Thyroid gland (tissue), 4 donors: ENCODE data around the gene CMSS1.

ENCODE experiments used
- POLR2A ChIP-seq, 2 donors: fragments of 450-650 bp; IDR thresholded peaks; one replicate each; pipeline ENCODE4 v1.6.1; 2017; ENCODE audit warnings: antibody characterized with exemption in 2 of 2, mild to moderate bottlenecking in 2 of 2, moderate library complexity in 1 of 2
- TF ChIP-seq, protein P1 (sequence below), 6 experiments: fragments of 200-600 bp in 3 of 6; fragments of 450-650 bp in 3 of 6; sonication (generic) in 3 of 6; IDR thresholded peaks; one replicate each; pipeline ENCODE4 v1.5.1; 2016 to 2019; ENCODE audit warnings: antibody characterized with exemption in 6 of 6, mild to moderate bottlenecking in 2 of 6, inconsistent platforms in 1 of 6, moderate library complexity in 1 of 6

DNA sequence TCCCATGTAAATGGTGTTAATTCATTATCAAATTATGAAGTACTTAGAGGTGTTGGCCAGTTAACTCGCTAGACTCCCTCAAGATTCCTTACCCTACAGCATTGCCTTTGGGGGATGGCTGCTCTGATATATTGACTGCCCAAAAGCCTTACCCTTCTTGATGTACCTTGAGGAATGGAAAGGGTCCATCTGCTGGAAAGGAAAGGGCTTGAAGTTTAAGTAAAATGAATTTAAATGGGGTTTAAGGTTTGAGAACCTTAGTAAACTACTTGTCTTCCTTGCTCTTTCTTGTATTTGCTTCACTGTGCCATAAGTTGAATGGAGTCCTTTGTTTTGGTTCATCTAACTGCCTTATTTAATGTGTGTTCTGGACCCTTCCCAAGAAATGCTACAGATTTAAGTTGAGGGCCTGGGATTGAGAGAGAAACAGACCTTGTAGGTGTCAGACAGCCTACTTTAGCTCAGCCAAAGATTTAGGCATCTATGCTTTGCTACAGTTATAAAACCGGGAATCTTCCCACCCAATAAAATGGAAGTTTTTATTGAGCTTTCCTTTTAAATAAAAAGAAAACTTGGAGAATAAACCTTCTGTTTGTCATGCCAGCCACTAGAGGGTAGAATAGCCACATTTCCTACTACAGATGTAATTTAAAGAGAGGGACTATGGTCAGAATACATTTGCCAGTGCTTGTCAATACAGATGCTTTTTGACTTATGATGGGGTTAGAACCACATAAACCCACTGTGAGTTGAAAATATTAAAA, 25.3 kb downstream of the CMSS1 start:
- TF ChIP-seq, protein P1, sequence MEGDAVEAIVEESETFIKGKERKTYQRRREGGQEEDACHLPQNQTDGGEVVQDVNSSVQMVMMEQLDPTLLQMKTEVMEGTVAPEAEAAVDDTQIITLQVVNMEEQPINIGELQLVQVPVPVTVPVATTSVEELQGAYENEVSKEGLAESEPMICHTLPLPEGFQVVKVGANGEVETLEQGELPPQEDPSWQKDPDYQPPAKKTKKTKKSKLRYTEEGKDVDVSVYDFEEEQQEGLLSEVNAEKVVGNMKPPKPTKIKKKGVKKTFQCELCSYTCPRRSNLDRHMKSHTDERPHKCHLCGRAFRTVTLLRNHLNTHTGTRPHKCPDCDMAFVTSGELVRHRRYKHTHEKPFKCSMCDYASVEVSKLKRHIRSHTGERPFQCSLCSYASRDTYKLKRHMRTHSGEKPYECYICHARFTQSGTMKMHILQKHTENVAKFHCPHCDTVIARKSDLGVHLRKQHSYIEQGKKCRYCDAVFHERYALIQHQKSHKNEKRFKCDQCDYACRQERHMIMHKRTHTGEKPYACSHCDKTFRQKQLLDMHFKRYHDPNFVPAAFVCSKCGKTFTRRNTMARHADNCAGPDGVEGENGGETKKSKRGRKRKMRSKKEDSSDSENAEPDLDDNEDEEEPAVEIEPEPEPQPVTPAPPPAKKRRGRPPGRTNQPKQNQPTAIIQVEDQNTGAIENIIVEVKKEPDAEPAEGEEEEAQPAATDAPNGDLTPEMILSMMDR (IDR thresholded peaks at IDR 0.05) = peak; percentile 24 to 70 (median 53)
- no peak for TF ChIP-seq POLR2A (IDR thresholded peaks at IDR 0.05)
